ENCODE data around the gene MAPKAPK5.
A peak's percentile ranks its signal among the peaks of the same experiment; 100 is the strongest.
"Not testable (repeated sequence)": the region's sequence is repeated elsewhere in the genome, so short reads cannot be mapped to it uniquely, and the experiment has no call there.

The MAPKAPK5 gene, protein sequence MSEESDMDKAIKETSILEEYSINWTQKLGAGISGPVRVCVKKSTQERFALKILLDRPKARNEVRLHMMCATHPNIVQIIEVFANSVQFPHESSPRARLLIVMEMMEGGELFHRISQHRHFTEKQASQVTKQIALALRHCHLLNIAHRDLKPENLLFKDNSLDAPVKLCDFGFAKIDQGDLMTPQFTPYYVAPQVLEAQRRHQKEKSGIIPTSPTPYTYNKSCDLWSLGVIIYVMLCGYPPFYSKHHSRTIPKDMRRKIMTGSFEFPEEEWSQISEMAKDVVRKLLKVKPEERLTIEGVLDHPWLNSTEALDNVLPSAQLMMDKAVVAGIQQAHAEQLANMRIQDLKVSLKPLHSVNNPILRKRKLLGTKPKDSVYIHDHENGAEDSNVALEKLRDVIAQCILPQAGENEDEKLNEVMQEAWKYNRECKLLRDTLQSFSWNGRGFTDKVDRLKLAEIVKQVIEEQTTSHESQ

DNA sequence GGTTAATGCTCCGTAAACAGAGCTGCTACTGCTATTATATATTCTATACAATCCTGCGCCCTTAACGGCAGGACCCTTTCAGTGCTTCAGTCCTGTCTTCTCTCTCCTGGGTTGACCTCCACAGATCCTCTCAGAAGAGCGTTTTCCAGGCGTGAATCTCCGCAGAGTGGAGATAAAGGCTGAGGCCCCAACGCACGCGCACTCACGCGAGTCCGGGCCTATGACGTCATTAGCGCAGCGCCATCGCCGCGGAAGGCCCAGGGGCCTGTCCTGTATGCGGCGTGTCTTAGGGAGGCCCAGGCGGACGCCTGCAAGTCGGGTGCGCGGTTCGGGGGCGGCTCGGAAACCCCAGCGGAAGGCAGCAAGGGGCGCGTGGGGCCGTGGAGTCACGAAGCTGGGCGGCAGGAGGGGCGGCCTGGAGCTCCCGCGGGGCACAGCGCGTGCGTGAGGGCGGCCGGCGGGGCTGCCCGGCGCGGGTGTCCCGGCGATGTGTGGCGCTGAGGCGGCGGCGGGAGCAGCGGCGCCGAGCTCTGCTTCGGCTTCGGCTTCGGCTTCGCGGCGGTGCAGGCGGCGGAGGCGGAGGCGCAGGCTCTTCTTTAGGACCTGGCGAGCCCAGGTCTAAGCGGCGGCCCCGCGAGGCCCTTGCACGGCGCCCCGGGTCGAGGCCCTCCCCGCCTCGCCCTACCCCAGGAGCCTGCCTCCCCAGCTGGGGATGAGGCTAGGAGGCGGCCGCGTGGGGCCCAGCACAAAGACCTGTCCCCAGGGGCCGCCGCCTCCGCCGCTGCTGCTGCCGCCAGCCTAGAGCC, at the start of gene MAPKAPK5:
Gene MAPKAPK5 (plus strand): TSS at position 479 of the 806 bp plus-strand sequence. CDS start 506 bp downstream, outside the sequence.
- Histone ChIP-seq H3K9me3 (ENCODE audit: control insufficient read depth, insufficient read depth, low read length) (no peaks in the 10 kb centered on the region), H3K27me3 (ENCODE audit: control insufficient read depth, insufficient read depth, low read length) (no peaks in the 10 kb centered on the region), H3K4me3 (ENCODE audit: low read depth, low read length) (peak within 1 kb of the TSS; percentile 98), H3K36me3 (ENCODE audit: control insufficient read depth, insufficient read depth, low read length) (no peaks in the 10 kb centered on the region), H3K4me1 (ENCODE audit: control insufficient read depth, insufficient read depth, low read length) (no peaks in the 10 kb centered on the region), H3K9ac (ENCODE audit: low read depth, low read length) (peak within 1 kb of the TSS; percentile 93)

DNA sequence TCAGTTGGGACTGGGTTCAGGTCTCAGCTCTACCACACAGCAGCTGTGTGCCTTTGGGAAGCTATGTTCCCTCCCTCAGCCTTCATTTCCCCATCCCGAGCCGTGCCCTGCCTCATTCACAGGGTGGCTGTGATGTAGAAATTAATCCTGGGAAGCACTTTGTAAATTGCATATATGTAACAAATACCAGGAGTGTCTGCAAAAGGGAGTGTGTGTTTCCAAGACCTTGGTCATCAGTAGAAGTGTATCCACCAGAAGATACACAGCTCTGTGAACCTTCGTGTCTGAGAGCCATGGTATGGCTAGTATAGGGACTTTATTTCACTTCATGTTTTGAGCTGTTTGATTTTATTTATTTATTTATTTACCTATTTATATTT, 49.2 kb upstream of the MAPKAPK5 start:
- Histone ChIP-seq H3K9me3 (ENCODE audit: control insufficient read depth, insufficient read depth, low read length) (no peaks in the 10 kb centered on the region), H3K27me3 (ENCODE audit: control insufficient read depth, insufficient read depth, low read length) (no peaks in the 10 kb centered on the region), H3K9ac (ENCODE audit: low read depth, low read length) (no peak overlapping the region), H3K4me1 (ENCODE audit: control insufficient read depth, insufficient read depth, low read length) (no peaks in the 10 kb centered on the region), H3K4me3 (ENCODE audit: low read depth, low read length) (no peak overlapping the region), H3K36me3 (ENCODE audit: control insufficient read depth, insufficient read depth, low read length) (peaks cover 33% of the 10 kb centered on the region)

DNA sequence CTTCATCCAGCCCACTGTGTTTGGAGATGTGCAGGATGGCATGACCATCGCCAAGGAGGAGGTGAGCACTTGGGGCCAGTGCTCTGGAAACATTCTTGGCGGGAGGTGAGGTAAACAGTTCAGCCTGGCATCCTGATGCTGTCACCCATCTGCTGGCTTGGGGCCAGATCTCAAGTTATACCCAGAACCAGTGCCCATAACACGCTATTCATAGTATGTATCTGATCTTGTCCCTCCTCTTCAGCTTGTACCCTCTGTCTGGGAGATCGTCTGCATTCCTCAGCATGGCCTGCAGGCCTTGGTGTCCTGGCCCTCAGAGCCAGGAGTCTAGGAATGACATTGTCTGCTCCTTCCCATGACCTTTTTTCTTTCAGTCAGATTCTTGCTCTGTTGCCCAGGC, 43.8 kb upstream of the MAPKAPK5 start:
- H3K36me3 ChIP-seq (ENCODE audit: control insufficient read depth, insufficient read depth, low read length) = peaks cover 19% of the 10 kb centered on the region

DNA sequence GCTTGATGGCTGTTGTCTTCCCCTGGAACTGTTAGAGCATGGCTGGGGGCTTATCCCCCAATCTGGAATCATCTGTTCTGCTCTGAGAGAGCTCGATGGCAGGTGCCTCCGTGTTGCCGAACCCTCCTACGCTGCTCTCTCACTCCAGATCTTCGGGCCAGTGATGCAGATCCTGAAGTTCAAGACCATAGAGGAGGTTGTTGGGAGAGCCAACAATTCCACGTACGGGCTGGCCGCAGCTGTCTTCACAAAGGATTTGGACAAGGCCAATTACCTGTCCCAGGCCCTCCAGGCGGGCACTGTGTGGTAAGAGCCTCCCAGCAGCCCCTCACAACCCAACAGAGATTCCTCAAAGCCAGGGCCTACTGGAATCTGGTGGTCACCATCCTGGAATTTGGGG, 42.3 kb upstream of the MAPKAPK5 start:
- Histone ChIP-seq H3K4me3 (ENCODE audit: low read depth, low read length) (no peak overlapping the region), H3K9me3 (ENCODE audit: control insufficient read depth, insufficient read depth, low read length) (no peaks in the 10 kb centered on the region), H3K9ac (ENCODE audit: low read depth, low read length) (no peak overlapping the region), H3K36me3 (ENCODE audit: control insufficient read depth, insufficient read depth, low read length) (peaks cover 22% of the 10 kb centered on the region), H3K27me3 (ENCODE audit: control insufficient read depth, insufficient read depth, low read length) (no peaks in the 10 kb centered on the region), H3K4me1 (ENCODE audit: control insufficient read depth, insufficient read depth, low read length) (no peaks in the 10 kb centered on the region)

More for the DNA sequence above, 43.8 kb upstream of the MAPKAPK5 start:
- H3K9ac ChIP-seq (ENCODE audit: low read depth, low read length) = no peak overlapping the region
- no peak overlapping the region for H3K4me3 ChIP-seq (ENCODE audit: low read depth, low read length)
- H3K9me3 ChIP-seq (ENCODE audit: control insufficient read depth, insufficient read depth, low read length) = no peaks in the 10 kb centered on the region
- H3K27me3 ChIP-seq (ENCODE audit: control insufficient read depth, insufficient read depth, low read length) = no peaks in the 10 kb centered on the region
- no peaks in the 10 kb centered on the region for H3K4me1 ChIP-seq (ENCODE audit: control insufficient read depth, insufficient read depth, low read length)

DNA sequence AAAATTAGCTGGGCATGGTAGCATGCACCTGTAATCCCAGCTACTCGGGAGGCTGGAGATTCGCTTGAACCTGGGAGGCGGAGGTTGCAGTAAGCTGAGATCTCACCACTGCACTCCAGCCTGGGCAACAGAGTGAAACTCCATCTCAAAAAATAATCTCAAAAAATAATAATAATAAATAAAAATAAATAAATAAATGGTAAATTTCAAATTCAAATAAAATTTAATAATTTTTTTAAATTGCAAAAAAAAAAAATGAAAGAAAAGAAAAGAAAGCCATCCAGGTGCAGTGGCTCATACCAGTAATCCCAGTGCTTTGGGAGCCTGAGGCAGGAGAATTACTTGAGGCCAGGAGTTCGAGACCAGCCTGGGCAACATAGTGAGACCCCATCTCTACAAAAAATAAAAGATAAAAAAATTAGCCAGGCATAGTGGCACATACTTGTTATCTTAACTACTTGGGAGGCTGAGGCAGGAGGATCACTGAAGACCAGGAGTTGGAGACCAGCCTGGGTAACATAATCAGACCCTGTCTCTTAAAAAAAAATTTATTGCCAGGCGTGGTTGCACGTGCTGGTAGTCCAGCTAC, 38.9 kb upstream of the MAPKAPK5 start:
- Histone ChIP-seq H3K36me3 (ENCODE audit: control insufficient read depth, insufficient read depth, low read length) (peaks cover 22% of the 10 kb centered on the region), H3K4me3 (ENCODE audit: low read depth, low read length) (no peak overlapping the region), H3K9me3 (ENCODE audit: control insufficient read depth, insufficient read depth, low read length) (no peaks in the 10 kb centered on the region), H3K27me3 (ENCODE audit: control insufficient read depth, insufficient read depth, low read length) (no peaks in the 10 kb centered on the region), H3K9ac (ENCODE audit: low read depth, low read length) (no peak overlapping the region), H3K4me1 (ENCODE audit: control insufficient read depth, insufficient read depth, low read length) (no peaks in the 10 kb centered on the region)

DNA sequence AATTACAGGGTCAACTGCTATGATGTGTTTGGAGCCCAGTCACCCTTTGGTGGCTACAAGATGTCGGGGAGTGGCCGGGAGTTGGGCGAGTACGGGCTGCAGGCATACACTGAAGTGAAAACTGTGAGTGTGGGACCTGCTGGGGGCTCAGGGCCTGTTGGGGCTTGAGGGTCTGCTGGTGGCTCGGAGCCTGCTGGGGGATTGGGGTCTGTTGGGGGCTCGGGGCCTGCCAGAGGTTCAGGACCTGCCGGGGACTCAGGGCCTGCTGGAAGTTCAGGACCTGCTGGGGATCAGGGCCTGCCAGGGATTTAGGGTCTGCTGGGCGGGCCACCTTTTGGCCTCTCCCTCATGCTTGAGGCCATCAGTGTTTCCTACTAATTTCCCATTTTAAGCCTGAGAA, 38.2 kb upstream of the MAPKAPK5 start:
- peaks cover 20% of the 10 kb centered on the region for H3K36me3 ChIP-seq (ENCODE audit: control insufficient read depth, insufficient read depth, low read length)
- H3K4me1 ChIP-seq (ENCODE audit: control insufficient read depth, insufficient read depth, low read length) = no peaks in the 10 kb centered on the region

DNA sequence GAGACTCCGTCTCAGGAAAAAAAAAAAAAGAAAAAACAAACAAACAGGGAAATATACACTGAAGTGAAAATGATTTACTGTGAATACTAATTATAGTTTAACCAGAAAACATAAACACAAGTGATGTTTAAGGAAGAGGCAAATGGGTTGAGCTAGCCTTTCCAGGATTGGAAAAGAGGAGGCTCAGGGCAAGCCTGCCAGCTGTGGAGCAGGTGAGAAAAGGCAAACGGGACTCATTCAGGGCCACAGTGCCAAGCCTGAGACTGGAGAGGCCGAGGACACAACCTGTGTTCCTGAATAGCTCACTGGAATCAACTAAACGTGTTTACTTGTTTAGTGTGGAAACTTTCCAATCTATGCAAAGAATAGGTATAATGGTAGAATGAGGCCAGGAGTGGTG, 35.7 kb upstream of the MAPKAPK5 start:
- H3K36me3 ChIP-seq (ENCODE audit: control insufficient read depth, insufficient read depth, low read length) = peaks cover 16% of the 10 kb centered on the region
- no peaks in the 10 kb centered on the region for H3K27me3 ChIP-seq (ENCODE audit: control insufficient read depth, insufficient read depth, low read length)
- H3K9me3 ChIP-seq (ENCODE audit: control insufficient read depth, insufficient read depth, low read length) = no peaks in the 10 kb centered on the region
- H3K4me1 ChIP-seq (ENCODE audit: control insufficient read depth, insufficient read depth, low read length) = no peaks in the 10 kb centered on the region
- H3K9ac ChIP-seq (ENCODE audit: low read depth, low read length) = no peak overlapping the region
- no peak overlapping the region for H3K4me3 ChIP-seq (ENCODE audit: low read depth, low read length)

More for the DNA sequence above, 38.2 kb upstream of the MAPKAPK5 start:
- H3K9me3 ChIP-seq (ENCODE audit: control insufficient read depth, insufficient read depth, low read length) = no peaks in the 10 kb centered on the region
- no peak overlapping the region for H3K4me3 ChIP-seq (ENCODE audit: low read depth, low read length)
- H3K9ac ChIP-seq (ENCODE audit: low read depth, low read length) = no peak overlapping the region
- no peaks in the 10 kb centered on the region for H3K27me3 ChIP-seq (ENCODE audit: control insufficient read depth, insufficient read depth, low read length)

DNA sequence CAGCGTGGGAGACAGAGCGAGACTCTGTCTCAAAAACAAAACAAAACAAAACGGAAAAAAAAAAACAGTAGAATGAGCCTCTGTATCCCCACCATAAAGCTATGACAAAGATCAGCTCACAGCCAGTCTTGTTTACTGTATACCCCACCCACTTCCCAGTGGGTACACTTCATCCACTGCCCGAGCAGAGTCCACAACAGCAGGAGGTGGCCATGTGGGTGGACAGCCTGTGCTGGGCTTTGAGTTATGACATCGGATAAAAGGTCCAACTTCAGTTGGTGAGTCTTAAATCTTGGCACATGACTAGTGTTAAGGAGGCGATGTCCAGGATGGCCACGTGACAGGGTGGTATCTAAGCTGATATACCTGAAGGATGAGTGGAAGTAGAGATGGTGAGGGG, 34.8 kb upstream of the MAPKAPK5 start:
- H3K4me3 ChIP-seq (ENCODE audit: low read depth, low read length) = no peak overlapping the region
- H3K9me3 ChIP-seq (ENCODE audit: control insufficient read depth, insufficient read depth, low read length) = no peaks in the 10 kb centered on the region
- no peaks in the 10 kb centered on the region for H3K27me3 ChIP-seq (ENCODE audit: control insufficient read depth, insufficient read depth, low read length)
- no peaks in the 10 kb centered on the region for H3K4me1 ChIP-seq (ENCODE audit: control insufficient read depth, insufficient read depth, low read length)
- H3K9ac ChIP-seq (ENCODE audit: low read depth, low read length) = no peak overlapping the region
- H3K36me3 ChIP-seq (ENCODE audit: control insufficient read depth, insufficient read depth, low read length) = peaks cover 12% of the 10 kb centered on the region

DNA sequence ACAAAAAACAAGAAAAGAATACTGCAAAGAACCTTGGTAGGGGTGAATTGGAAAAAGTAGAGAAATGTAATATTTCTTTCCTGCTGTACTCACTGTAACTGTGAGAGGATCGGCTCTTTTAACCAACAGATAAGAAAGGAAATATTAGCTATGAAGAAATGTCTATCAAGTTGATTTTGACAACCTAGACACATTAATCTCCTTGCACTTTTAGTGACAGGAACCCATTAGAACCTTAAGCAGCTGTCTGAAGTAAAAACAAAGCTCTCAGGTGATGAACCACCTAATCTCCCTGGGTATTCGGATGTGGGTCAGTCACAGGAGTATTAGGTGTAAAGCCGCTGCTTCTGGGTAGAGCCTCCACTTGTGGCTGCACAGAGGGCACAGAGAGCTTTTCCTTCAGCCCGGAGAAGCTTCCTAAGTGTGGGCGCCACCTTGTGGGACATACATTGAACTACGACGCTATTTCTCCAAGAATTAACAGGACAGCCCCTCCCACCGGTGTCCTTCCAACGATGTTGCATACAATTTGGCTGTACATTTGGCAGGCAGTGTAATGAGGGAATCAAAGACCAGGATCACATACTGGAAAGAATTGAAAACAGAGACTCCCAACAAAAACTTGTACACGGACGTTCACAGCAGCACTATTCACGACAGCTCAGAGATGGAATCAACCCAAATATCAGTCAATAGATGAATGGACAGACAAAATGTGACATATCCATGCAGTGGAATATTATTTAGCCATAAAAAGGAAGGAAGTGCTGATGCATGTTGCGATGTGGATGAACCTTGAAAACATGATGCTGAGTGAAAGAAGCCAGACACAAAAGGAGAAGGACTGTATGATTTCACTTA, 28.9 kb upstream of the MAPKAPK5 start:
- peaks cover 3% of the 10 kb centered on the region for H3K36me3 ChIP-seq (ENCODE audit: control insufficient read depth, insufficient read depth, low read length)
- no peak overlapping the region for H3K4me3 ChIP-seq (ENCODE audit: low read depth, low read length)
- H3K27me3 ChIP-seq (ENCODE audit: control insufficient read depth, insufficient read depth, low read length) = no peaks in the 10 kb centered on the region

DNA sequence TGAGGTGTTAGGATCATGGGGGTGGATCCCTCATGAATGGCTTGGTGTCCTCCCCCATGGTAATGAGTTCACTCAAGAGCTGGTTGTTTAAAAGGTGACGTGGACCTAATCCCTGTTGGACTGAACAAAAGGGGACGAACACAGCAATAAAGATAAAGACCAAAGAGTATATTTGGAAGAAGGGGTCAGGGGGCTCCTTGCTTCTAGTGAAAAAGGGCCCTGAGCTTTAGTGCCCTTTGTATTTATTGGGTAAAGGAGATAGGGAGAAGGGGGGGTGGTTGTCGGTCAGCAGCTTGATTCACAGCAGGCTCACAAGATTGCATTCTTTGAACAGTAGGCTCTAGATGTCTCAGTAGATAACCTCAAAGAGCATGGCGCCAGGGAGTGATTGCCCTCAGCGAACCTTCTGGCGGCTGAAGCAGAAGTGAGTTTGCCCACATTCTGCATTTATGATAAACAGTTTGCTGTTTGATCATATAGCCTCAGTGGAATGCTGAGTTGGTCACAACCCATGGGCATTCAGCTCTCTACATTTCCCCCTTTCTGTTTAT, 25.9 kb upstream of the MAPKAPK5 start:
- H3K27me3 ChIP-seq (ENCODE audit: control insufficient read depth, insufficient read depth, low read length) = no peaks in the 10 kb centered on the region
- no peak overlapping the region for H3K4me3 ChIP-seq (ENCODE audit: low read depth, low read length)
- H3K4me1 ChIP-seq (ENCODE audit: control insufficient read depth, insufficient read depth, low read length) = peaks cover 10% of the 10 kb centered on the region
- H3K9me3 ChIP-seq (ENCODE audit: control insufficient read depth, insufficient read depth, low read length) = no peaks in the 10 kb centered on the region
- H3K36me3 ChIP-seq (ENCODE audit: control insufficient read depth, insufficient read depth, low read length) = no peaks in the 10 kb centered on the region
- H3K9ac ChIP-seq (ENCODE audit: low read depth, low read length) = no peak overlapping the region

More for the DNA sequence above, 28.9 kb upstream of the MAPKAPK5 start:
- Histone ChIP-seq H3K9ac (ENCODE audit: low read depth, low read length) (no peak overlapping the region), H3K4me1 (ENCODE audit: control insufficient read depth, insufficient read depth, low read length) (no peaks in the 10 kb centered on the region), H3K9me3 (ENCODE audit: control insufficient read depth, insufficient read depth, low read length) (no peaks in the 10 kb centered on the region)

DNA sequence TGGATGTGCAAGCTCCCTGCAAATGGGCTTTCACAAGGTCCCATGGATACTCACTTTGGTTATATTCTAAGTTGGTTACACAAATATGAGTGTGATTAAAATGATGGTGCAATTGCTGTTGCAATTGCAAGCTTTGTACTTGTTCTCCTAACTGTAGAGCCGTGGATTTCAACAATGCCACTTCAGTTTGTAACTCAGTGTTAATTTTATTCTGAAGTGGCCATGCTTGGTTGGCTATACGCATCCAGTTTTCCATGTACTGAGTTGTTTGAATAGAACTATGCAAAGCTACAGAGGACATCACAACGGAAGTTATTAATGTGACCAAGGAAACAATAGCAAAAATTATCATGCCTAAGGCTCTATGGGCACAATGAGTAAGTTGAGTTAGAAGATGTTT, 25.1 kb upstream of the MAPKAPK5 start:
- not testable (repeated sequence) for H3K27me3 ChIP-seq (ENCODE audit: control insufficient read depth, insufficient read depth, low read length); H3K36me3 ChIP-seq (ENCODE audit: control insufficient read depth, insufficient read depth, low read length); H3K4me1 ChIP-seq (ENCODE audit: control insufficient read depth, insufficient read depth, low read length); H3K9ac ChIP-seq (ENCODE audit: low read depth, low read length); H3K9me3 ChIP-seq (ENCODE audit: control insufficient read depth, insufficient read depth, low read length); H3K4me3 ChIP-seq (ENCODE audit: low read depth, low read length)
